Gastrocnemius medialis (tissue), 4 donors: Measurements from ENCODE around the gene GNB1.

ENCODE experiments used
- POLR2A ChIP-seq, 2 donors: fragments of 450-650 bp; IDR thresholded peaks; one replicate each; pipeline ENCODE4 v1.6.1; 2017; ENCODE audit warnings: antibody characterized with exemption in 2 of 2, mild to moderate bottlenecking in 2 of 2, moderate library complexity in 2 of 2
- TF ChIP-seq, protein P1 (sequence below), 5 experiments: fragments of 450-650 bp in 3 of 5; fragments of 200-600 bp in 2 of 5; sonication (generic) in 2 of 5; IDR thresholded peaks in 4 of 5; conservative IDR thresholded peaks in 1 of 5; 1 replicate in 4 of 5; 2 replicates in 1 of 5; pipeline ENCODE4 v1.5.1; 2016 to 2019; ENCODE audit warnings: antibody characterized with exemption in 5 of 5, mild to moderate bottlenecking in 3 of 5, moderate library complexity in 3 of 5

DNA sequence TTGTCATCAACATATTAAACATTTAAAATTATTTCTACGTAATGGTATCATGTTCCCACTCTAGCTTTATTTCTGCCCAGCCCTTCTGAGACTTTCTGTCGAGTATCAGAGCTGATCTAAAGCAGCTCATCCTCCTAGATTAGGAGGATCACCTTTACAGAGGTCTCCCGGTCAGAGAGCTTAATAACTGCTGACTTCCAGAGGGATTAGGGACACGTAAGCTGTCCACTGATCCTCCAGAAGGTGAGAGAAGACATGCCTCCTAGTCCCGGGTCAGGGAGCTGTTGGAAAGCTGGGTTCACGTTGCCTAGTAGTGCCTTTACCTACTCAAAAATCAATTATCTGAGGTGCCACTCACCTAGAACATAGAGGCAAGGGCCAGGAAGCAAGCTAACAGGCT lies 81.4 kb downstream of the GNB1 start:
- TF ChIP-seq, protein P1, sequence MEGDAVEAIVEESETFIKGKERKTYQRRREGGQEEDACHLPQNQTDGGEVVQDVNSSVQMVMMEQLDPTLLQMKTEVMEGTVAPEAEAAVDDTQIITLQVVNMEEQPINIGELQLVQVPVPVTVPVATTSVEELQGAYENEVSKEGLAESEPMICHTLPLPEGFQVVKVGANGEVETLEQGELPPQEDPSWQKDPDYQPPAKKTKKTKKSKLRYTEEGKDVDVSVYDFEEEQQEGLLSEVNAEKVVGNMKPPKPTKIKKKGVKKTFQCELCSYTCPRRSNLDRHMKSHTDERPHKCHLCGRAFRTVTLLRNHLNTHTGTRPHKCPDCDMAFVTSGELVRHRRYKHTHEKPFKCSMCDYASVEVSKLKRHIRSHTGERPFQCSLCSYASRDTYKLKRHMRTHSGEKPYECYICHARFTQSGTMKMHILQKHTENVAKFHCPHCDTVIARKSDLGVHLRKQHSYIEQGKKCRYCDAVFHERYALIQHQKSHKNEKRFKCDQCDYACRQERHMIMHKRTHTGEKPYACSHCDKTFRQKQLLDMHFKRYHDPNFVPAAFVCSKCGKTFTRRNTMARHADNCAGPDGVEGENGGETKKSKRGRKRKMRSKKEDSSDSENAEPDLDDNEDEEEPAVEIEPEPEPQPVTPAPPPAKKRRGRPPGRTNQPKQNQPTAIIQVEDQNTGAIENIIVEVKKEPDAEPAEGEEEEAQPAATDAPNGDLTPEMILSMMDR (IDR thresholded peaks at IDR 0.05 in 4 of 5, conservative IDR thresholded peaks at IDR 0.05 in 1 of 5) = no peak
- no peak for TF ChIP-seq POLR2A (IDR thresholded peaks at IDR 0.05)
